Activated naive CD4-positive, alpha-beta T cell treated with Interleukin-2 at 50 U/mL for 16 hours (primary cell): ENCODE data around the gene ITPK1.

ENCODE experiments used
- DNase-seq: peaks from one replicate; pipeline ENCODE4 v3.0.0-alpha.2; 2020

The ITPK1 gene

GRCh38 chr14:92906823-92907222 is 208.9 kb downstream of the ITPK1 start:
- DNase-seq: no peak

- no peak for DNase-seq
These were observed 209.3 kb downstream of the ITPK1 start for GRCh38 chr14:92906420-92906819.

GRCh38 chr14:92905667-92906066 is 210.1 kb downstream of the ITPK1 start:
- no peak for DNase-seq

GRCh38 chr14:92903359-92903758 is 212.4 kb downstream of the ITPK1 start:
- DNase-seq: peak; percentile 6

- no peak for DNase-seq
These were observed 213.0 kb downstream of the ITPK1 start for GRCh38 chr14:92902726-92903125.

GRCh38 chr14:92902191-92902590 is 213.5 kb downstream of the ITPK1 start:
- no peak for DNase-seq

- no peak for DNase-seq
These were observed 215.1 kb downstream of the ITPK1 start for GRCh38 chr14:92900660-92901059.

- peak; percentile 4 for DNase-seq
These were observed 217.1 kb downstream of the ITPK1 start for GRCh38 chr14:92898566-92899131.

GRCh38 chr14:92897922-92898565 is 217.7 kb downstream of the ITPK1 start:
- DNase-seq: peak; percentile 48

GRCh38 chr14:92895352-92895878 is 220.3 kb downstream of the ITPK1 start:
- no peak for DNase-seq

GRCh38 chr14:92892589-92892988 is 223.1 kb downstream of the ITPK1 start:
- DNase-seq: no peak

- DNase-seq: no peak
These were observed 224.7 kb downstream of the ITPK1 start for GRCh38 chr14:92890830-92891588.

GRCh38 chr14:92888896-92889295 is 226.8 kb downstream of the ITPK1 start:
- DNase-seq: no peak

GRCh38 chr14:92887157-92887556 is 228.6 kb downstream of the ITPK1 start:
- no peak for DNase-seq
